ENCODE data around the gene PLA2G2F.

- TF ChIP-seq CTCF (IDR thresholded peaks at IDR 0.05) (no peak), POLR2A (IDR thresholded peaks at IDR 0.05) (no peak), POLR2AphosphoS5 (IDR thresholded peaks at IDR 0.05; ENCODE audit: insufficient read depth in 1 of 2, low read depth in 1 of 2) (no peak)
These were observed 42.2 kb upstream of the PLA2G2F start for GRCh38 chr1:20096840-20097447.

Data from vagina (tissue), 2 donors.